Stimulated activated CD8-positive, alpha-beta memory T cell treated with anti-CD3 and anti-CD28 coated beads, Interleukin-4, amount 100 ng/mL, for 4 hours (primary cell): ENCODE results near the gene GUCY2C.
A peak's percentile ranks its signal among the peaks of the same experiment; 100 is the strongest.
"Not testable (repeated sequence)": the region's sequence is repeated elsewhere in the genome, so short reads cannot be mapped to it uniquely, and the experiment has no call there.

ENCODE experiments used
- DNase-seq, 2 donors: peaks; one replicate each; pipeline ENCODE4 v3.0.0-alpha.2; 2020; ENCODE audit warnings: low read depth in 2 of 2, low spot score in 1 of 2

The GUCY2C gene

DNA sequence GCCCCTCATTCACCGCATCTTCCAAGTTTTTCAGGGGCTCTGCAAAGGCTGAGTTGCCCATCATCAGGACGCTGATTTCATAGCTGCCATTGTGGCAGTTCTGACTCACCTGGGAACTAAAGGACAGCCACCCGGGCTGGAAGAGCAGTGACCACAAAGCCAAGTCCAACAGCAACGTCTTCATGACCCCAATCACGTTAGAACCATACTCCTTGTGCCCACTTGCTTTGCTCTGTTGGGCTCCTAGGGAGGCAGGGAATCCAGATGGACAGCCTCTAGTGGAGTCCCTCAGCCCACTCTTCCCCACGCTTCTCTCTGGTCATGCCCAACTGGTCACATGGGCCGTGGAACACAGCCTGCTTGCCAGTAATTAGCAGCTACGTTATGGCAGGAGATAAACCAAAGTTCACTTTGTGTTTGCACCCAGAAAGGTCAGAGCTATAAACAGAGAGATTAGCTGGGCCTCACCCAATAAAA is at the start of gene GUCY2C:
Gene GUCY2C, minus strand, starts transcription at position 335 of the 477 bp plus-strand sequence. Its CDS starts 151 bp downstream, at position 184.
- DNase-seq, result no peak

DNA sequence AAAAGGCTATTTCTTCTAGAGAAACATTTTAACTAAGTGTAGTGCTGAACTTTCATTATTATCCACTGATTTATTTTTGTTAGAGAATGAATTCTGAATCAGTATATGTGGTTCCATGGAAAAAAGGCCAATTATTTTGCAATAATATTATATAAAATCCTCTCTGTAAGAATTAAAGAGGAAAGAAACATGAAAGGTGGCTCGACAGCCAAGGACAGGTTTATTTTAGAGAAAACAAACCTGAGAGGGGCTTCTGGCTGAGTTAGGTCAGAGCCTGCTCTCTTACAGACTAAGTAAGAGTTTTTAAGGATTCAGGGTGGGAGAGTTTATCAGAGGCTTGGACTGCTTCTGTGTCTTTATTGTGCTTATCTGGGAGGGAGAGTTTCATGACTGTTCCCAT is 46.7 kb upstream of the GUCY2C start:
- no peak for DNase-seq

DNA sequence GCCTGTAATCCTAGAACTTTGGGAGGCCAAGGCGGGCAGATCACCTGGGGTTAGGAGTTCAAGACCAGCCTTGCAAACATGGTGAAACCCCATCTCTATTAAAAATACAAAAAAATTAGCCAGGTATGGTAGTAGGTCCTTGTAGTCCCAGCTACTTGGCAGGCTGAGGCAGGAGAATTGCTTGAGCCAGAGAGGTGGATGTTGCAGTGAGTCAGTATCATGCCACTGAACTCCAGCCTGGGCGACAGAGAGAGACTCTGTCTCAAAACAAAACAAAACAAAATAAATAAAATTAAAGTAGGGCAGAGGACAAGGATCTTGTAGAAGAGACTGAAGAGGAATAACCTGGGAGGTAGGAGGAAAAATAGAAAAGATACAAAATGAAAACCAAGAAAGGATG is 45.5 kb upstream of the GUCY2C start:
- no peak for DNase-seq

DNA sequence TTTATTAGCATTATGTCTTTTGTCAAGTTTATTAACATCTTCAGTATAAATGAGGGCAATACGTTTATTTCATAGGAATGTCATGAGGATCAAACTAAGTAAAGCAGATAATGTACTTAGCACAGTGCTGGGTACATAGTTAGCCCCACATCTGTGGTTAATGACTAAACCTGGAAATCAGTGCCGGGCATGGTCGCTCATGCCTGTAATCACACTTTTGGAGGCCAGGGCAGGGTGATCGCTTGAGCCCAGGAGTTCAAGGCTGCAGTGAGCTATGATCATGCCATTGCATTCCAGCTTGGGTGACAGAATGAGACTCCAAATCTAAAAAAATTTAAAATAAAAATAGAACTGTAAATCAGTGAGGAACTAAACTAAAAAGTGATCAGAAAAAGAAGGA is 44.8 kb upstream of the GUCY2C start:
- DNase-seq, result no peak

DNA sequence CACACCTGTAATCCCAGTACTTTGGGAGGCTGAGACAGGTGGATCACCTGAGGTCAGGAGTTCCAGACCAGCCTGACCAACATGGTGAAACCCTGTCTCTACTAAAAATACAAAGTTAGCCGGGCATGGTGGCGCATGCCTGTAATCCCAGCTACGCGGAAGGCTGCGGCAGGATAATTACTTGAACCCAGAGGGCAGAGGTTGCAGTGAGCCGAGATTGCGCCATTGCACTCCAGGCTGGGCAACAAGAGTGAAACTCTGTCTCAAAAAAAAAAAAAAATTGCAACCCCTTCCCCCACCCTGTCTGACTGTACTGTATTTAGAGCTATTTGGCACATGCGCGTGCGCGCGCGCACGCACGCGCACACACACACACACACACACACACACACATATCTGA is 40.0 kb upstream of the GUCY2C start:
- not testable (repeated sequence) for DNase-seq

DNA sequence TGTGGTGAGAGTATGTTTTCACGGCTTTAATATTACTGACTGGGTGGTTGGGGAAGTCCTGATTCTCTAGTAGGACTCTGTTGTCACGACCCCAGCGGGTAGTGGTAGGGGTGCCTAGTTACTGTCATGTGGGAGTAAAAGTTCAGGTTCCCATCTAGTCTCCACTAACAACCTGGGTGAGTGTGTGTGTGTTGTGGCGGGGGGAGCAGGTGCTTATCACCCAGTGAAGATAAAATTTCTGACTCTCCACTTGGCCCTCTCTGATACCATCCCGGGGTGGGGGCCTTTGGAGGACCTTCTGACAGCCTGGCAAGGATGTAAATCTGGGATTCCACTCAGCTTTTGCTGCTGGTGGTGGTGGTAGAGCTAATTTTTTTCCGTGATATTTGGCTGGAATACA is 35.4 kb upstream of the GUCY2C start:
- DNase-seq, result no peak

DNA sequence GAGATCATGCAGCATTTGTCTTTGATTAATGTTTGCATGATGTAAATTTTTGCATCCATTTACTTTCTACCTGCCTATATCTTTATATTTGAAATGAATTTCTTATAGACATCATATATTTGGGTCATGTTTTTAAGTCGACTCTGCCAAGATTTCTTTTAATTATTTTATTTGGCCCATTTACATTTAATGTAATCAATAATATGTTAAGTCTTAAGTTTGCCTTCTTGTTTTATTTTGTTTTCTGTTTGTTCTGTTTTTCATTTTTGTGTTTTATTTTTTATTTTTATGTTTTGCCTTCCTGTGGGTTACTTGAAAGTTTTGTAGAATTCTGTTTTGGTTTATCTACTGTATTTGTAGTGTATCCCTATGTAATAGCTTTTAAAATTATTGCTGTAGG is 33.2 kb upstream of the GUCY2C start:
- no peak for DNase-seq

DNA sequence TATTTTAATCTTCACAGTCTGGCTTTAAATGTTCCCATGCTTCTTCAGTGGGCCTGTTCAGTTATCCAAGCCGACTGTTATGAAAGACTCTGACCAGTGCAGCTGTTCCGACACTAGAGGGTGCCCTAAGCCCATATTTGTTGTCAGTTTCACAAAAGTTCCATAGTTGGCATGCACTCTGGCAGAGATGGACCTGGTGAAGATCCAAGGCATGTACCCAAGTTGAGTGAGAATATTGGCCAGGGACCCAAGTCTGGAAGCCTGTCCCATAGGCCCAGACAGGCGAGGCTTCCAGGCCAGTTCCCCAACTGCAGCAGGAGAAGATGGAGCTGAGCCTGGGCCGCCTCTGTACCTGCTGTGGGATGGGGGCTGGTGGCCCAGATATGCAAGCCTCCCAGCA is 27.4 kb upstream of the GUCY2C start:
- DNase-seq, result peak; percentile 19 to 32

DNA sequence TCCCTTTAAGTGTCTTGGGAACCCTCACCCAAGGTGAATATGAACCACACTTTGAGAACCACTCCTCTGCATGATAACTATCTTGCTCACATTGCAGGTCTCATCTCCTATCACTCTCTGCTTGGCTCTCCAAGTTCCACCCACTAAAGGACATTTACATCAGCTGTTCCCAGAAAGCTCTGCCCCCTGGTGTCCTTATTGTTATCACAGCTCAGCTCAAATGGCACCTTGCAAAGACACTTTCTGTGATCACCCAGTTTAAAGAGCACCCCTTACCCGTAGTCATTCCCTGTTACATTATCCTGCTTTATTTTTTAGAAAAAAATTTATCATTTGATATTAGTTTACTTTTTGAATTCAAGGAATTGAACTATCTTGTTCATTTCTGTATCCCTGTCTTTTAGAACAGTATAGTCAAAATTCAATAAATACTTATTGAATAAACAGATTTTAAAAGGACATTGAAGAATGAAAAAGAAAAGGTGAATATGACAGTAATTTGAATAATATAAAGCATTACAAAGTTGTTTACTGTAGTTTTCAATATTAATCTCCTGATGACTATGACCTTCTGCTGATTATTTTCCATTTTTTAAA is 20.5 kb upstream of the GUCY2C start:
- DNase-seq, result no peak

DNA sequence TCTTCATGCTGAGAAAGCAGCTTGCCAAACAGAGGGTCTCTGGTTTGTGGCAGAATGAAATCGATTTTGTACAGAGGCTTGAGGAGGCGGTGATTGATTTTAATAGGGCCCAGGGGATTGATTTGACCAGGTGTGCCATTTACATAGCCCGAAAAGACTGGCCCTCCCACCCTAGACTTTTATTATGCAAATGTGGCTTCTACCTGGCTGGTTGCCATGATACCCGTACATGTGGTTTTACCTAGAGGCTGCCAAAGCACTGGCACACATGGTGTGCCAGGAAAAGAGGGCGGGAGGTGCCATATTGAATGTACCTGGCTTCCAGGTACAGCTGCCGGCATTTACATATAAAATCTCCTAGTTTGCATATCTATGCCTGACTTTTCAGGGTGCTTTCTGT is 18.0 kb upstream of the GUCY2C start:
- DNase-seq, result no peak

DNA sequence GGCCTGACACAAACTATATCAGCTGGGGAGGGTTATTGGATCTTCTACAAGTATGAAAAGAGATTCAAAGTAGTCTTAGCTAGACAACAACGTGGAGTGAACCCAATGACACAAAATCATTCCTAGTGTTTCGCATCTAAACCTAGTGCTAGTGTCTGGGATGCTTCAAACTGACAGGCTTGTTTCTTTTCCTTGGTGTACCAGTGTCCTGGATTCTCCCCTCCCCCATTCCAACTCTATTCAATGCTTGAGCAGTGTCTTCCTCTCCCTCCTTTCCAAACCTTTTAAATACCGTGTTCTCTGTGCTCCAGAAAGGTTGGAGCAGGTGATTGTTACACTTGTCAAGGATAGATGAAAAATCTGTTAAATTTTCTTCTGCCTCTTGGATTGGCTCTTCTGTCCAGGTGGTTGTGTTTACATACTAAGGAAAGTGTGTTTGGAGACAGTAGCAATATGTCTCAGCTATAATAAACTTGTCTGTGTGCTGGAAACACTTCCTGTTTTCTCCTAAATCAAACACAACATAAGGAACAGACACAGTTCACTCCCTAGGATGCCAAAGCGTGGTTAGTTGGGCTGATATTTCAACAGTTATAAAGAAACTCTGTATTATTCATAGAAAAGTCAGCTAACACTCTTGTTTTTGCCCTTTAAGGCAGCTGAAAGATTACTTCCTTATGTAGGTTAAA is 14.4 kb upstream of the GUCY2C start:
- no peak for DNase-seq

DNA sequence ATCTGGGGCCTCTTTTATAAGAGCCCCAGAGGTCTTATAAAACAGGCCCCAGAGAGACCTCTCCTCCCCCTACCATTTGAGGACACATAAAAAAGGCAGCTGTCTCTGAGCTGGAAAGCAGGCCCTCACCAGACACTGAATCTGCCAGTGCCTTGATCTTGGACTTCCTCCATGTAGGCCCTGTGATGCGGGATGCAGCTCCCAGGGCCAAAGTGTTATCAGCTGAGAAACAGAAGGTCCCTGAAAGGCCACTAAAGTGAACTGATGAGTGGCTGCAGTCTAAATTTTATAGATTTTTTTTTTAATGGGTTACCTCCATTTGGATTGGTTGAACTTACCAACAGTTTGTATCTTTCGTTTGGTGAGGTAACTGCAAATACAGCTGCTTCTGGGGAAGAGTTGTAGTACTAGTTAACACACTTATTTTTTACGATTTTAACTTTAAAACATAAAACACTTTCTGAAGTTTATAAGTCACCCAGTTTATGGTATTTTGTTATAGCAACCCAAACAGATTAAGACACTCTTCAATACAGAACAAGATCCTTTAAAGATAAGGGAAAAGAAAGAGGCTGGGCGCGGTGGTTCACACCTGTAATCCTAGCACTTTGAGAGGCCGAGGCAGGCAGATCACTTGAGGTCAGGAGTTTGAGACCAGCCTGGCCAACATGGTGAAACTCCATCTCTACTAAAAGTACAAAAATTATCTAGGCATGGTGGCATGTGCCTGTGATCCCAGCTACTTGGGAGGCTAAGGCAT is 5.6 kb upstream of the GUCY2C start:
- no peak for DNase-seq

DNA sequence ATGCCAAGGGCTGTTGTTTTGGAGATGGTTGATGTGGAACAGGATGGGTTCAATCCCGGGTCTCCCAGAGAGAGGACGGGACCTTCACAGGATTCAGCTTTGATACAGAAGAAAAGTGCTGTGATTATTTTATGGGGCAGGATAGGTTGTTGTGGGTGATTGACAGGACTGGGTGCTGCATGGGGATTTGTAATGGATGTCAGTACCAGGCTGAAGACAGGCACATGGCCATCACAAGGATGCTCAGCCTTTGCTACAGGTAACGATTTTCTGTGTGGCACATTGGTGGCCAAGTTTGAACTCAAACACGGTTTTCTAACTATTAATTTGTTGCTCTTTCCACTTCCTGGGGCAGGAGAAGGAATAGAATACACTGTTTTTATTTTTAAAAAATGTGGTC is 4.5 kb upstream of the GUCY2C start:
- no peak for DNase-seq

DNA sequence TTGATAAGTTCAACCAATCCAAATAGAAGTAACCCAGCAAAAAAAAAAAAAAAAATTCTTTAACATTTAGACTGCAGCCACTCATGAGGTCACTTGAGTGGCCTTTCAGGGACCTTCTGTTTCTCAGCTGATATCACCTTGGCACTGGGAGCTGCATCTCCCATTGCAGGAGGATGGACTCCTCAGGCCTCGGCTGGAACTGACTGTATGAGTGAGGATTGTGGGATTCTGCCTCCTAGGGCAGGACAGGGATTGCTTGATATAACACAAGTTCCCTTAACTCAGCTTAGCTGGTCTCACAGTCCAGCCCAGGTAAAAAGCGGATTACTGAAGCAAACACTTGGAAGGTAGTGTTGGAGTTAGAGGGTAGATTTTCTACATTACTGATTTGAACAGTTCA is 3.5 kb upstream of the GUCY2C start:
- DNase-seq, result no peak

DNA sequence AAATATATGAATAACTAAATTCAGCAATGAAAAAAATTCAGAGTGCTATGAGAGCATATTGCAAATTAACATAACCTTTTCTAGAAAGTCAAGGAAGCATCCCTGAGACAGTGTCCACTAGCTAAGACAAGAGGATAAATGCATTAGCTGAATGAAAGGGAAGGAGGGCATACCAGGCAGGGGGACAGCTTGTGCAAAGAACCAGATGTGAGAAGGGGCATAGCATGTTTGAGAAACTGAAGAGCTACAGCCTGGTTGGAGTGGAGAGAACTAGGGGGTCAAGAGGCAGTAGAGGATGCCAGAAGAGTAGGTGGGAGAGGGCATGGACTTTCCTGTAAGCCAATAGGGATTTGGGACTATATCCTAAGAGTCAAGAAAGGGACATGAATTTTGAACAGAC is 2.2 kb upstream of the GUCY2C start:
- DNase-seq, result no peak

DNA sequence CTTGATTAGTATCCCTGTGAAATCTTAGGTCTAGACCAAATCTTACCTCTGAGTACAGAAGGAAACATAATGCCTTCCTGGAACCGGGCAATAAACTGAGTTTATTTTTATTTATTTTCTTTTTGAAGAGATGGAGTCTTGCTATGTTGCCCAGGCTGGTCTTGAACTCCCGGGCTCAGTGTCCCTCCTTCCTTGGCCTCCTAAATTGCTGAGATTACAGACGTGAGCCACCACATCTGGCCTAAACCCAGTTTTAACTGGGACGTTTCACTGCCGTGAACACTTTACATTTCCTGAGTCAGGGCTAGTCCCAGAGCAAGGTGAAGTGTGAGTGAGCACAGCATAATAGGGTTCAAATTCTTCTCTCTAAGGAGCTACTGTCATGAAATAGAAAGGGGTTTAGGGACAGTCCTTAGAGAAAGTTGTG is 671 bp downstream of the GUCY2C start:
- DNase-seq, result no peak

DNA sequence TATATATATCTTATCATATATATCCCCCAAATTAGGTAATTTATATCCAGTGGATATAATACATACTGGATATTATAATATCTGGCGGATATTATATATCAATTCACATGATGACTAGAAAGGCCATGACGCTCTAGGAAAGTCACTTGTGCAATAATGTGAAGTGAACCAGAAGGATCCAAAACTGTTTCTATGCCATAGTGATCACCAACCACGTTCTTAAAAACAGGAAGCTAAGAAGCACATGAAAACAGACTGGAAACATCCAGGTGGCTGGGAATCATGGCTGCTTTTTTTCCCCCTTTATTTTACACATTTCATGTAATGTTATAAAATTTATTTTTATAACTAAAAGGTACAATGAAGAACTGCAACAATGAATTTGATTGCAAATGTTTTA is 1.4 kb downstream of the GUCY2C start:
- DNase-seq, result no peak

DNA sequence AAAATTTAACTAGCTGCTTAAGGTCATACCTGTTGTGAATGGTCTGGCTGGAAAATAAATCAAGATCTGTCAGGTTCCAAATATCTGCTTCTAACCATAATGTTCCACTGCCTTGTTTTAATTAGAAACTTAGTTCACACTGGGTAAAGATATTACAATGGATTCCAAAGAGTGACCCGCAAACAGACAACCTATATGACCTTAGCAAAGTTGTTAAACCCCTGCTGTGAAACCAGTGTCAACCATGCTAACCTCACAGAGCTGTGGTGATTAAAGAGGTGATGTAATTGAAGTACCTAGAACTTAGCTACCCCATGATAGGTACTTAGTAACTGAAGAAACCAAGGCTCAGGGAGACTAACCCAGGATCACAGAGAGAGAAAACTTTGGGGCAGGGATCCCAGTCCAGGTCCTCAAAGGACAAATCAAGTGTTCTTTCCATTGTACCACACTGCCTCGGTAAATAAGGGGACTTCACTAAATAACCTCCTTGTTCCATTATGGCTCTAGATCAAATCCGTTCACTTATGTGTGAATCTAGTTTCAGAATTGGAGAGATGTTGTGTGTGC is 2.2 kb downstream of the GUCY2C start:
- no peak for DNase-seq

DNA sequence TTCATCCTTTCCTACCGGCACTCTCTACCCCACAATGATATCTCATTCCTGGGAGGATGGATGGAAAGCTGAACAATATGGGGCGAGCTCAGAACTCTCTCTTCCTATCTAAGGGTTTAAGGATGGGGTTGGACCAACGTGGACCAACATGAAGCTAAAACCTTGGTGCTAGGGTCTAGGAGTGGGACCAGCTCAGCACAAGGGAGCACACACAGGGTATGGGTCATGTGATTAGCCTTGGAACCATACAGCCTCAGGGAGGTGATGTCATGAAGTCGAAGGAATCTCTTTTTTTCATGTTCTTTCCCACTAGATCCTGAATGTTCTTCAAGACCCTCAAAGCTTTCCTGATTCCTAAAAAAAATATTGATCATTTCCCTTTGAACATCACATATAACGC is 3.3 kb downstream of the GUCY2C start:
- DNase-seq, result no peak

DNA sequence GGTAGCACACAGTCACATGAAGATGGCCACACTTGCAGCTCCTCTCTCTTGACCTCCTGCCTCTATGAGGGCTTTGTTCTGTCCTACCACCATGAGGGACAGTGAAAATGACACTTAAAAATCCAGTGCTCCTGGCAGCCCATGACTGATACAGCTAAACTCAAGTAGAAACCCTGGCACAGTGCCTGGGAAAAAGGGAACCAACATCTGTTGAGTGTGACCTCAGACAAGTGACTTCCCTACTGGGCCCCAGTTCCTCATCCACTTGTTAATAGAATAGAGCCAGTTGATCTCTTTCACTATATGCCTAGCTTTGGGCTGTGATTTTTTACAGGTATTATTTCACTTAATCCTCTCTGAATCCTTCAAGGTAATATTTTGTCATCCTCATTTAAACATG is 4.8 kb downstream of the GUCY2C start:
- DNase-seq, result no peak

DNA sequence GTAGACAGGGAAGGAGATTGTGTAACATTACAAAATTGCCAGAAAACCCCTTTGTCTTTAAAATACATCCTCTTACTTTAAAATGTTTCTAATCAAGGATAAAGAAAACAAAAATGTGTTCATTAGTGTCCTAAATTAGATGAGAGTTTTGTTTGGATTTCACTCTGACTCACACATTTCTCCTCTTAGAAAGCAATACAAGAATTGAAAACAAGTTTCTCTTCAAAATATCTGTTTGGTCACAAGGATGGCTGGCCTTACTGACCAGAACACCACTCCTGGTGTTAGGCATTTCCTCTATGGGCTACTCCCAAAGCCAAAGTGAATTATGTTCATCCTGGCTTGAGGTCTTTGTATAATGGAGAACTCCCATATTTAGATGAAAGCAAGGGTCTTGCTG is 6.4 kb downstream of the GUCY2C start:
- no peak for DNase-seq

DNA sequence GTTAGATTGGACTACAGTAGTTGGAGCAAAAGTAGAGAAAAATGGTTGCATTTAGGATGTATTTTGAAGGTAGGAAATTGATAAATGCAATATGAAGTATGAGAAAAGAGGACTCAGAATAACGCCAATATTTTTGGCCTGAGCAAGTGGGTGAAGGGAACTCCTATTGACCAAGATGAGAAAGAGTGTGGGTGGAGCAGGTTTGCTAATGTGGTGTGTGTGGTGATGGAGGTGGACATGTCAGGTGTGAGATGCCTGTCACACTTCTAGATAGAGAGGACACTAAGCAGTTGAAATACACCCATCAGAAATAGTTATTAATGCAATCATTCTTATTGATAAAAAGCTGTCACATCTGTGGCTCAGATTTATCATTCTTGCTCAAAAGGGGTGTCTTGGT is 7.3 kb downstream of the GUCY2C start:
- no peak for DNase-seq
